8988T (cell line): ENCODE data around the gene BACH2.
"Not testable (repeated sequence)": the region's sequence is repeated elsewhere in the genome, so short reads cannot be mapped to it uniquely, and the experiment has no call there.

Source experiments
- DNase-seq: peaks from one replicate; pipeline ENCODE4 v3.0.0; 2011

BACH2 gene

GRCh38 chr6:90053614-90054013, 243.0 kb downstream of the BACH2 start:
- DNase-seq: no peak

GRCh38 chr6:90049295-90049694, 247.3 kb downstream of the BACH2 start:
- no peak for DNase-seq

GRCh38 chr6:90048206-90048967, 248.3 kb downstream of the BACH2 start:
- DNase-seq: no peak

DNA sequence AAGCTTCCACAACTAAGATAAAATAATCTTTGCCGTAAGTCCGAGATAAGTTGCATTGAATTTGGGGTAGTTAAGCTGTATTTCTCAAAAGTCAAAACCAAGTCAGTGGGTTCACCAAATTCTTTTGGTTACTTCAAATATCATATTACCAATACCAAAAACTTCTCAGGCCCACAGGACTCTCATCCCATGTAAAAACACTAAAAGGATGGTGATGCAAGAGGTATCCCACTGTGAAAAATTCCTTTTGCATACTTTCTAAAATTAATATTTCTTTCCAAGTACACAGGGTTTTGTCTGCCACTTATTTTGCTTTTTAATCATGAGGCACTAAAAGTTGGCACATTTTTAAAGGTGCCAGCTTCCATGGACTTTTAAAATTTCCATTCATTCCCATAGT, 251.1 kb downstream of the BACH2 start:
- no peak for DNase-seq

GRCh38 chr6:90044833-90045381, 251.7 kb downstream of the BACH2 start:
- DNase-seq: no peak

DNA sequence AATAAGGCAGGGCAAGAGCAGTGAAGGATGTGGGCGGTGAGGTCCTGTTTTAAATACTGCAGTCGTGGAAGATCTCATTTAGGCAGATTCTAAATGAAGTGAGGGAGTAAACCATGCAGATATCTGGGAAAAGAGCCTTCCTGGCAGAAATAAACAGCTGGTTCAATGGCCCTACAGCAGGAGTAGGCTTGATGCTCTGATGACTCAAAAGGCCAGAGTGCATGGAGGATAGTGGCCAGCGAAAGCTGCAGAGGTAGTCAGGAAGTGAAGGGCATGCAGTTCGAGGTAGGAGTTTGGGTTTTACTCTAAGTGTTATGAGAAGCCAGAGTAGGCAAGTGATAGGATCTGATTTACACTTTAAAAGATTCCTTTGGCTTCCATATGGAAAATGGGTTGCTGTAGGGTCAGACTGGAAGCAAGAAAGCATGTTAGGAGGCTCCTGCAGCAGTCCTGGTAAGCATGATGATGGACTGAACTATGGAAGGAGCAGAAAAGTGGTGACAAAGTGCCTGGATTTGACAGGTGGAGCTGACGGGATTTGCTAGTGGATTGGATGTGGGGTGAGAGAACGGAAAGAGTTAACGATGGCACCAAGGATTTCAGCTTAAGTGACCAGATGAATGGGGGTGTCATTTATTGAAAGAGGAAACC, 252.3 kb downstream of the BACH2 start:
- no peak for DNase-seq

- DNase-seq: no peak
Observed at GRCh38 chr6:90040931-90041330, 255.7 kb downstream of the BACH2 start.

GRCh38 chr6:90039911-90040310, 256.7 kb downstream of the BACH2 start:
- DNase-seq: no peak

DNA sequence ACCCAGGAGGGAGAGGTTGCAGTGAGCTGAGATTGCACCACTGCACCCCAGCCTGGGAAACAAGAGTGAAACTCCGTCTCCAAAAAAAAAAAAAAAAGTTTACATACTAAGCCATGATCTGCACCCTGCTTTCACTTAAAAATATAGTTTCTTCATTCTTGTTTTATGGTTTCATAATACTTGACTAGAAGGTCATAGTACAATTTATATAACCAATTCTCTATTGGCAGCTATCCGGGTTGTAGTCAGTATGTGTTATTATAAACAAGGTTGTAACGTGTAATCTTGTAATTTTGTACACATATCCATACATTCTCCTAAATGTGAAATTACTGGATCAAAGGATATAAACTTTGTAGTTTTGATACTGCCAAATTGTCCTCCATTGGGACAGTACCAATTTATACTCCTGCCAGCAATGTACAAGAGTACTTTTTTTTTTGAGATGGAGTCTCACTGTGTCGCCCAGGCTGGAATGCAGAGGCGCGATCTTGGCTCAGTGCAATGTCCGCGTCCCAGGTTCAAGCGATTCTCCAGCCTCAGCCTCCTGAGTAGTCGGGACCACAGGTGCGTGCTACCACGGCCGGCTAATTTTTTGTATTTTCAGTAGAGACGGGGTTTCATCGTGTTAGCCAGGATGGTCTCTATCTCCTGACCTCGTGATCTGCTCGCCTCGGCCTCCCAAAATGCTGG, 257.5 kb downstream of the BACH2 start:
- DNase-seq: no peak

GRCh38 chr6:90036963-90037362, 259.7 kb downstream of the BACH2 start:
- DNase-seq: no peak

DNA sequence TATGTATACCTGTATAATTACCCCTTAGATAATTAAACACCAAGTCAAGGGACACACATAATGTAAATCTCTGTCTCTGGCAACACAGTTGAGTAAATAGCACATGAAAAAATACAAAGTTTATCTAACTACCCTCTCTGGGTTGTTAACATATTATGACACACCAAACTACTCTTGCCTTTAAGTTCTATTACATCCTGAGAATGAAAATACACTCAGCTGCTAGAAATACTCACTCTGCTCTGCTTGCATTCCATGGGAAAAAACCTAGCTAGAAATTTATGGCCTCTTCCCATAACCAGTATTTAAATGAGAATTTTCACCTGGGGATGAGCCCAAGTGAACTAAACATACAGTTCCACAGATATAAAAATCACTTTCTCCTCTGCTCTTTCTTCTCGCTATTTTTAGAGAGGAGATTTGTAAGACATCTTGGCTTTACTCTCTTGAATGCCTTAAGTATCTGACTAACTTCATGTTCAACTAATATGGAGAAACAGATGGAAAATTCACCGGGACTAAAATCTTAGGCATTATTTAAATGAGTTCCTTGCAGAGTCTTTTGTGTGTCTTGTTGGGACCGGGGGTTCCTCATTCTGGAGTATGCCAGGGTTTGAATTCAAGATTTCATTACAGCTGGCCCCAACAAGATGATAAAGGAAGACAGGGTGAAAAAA, 261.5 kb downstream of the BACH2 start:
- no peak for DNase-seq

DNA sequence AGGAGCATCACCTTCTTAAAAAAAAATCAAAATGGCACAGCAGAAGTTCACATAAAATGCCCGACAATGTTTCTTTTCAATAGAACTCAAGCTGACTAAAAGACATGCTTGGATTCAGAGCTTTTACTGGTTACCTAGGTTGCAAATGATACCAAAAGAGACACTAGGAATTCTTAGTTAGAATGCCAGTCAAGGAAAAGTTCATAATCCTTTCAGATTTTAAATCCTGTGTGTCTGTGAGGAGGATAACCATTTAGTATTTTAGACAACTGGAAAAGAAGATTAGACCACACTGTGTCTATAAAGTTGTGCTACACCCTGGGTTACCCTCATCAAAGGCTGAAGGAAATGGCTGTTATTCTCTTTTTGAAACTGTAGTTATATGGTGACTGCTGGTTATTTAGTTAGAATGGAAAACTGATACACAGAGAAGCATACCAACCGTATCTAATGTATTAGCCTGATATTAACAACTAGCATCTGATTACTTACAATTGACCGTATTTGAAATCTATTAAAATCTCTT, 262.8 kb downstream of the BACH2 start:
- DNase-seq: no peak

DNA sequence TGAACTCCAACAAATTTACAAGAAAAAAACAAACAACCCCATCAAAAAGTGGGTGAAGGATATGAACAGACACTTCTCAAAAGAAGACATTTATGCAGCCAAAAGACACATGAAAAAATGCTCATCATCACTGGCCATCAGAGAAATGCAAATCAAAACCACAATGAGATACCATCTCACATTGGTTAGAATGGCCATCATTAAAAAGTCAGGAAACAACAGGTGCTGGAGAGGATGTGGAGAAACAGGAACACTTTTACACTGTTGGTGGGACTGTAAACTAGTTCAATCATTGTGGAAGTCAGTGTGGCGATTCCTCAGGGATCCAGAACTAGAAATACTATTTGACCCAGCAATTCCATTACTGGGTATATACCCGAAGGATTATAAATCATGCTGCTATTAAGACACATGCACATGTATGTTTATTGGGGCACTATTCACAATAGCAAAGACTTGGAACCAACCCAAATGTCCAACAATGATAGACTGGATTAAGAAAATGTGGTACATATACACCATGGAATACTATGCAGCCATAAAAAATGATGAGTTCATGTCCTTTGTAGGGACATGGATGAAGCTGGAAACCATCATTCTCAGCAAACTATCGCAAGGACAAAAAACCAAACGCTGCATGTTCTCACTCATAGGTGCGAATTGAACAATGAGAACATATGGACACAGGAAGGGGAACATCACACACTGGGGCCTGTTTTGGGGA, 264.0 kb downstream of the BACH2 start:
- DNase-seq: not testable (repeated sequence)

DNA sequence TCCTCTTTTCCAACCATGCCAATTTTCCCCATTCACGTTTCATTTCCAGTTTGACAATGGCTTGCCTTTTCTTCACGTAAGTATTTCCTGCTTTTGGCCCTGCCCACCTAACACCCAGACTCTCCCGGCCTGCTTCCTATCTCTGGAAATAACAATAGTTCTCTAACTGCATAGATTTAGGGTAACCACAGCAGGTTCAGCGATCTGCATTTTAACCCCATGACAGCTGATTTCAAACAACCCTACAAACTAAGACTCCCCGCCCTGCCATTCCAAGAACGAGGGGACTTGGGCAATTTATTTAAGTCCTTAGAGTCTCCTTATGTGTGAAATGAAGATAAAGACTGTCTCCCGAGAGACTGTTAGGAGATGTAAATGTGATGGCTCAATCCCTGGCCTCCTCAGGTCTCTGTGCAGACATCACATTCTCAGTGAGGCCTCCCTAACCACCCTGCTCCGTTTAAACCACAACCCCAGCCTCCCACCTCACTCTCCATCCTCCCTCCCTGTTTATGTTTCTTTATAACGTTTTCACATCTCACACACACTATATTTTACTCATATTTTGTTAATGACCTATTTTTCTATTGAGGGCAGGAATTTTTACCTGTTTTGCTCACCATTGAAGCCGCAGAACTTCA, 267.5 kb downstream of the BACH2 start:
- DNase-seq: no peak

DNA sequence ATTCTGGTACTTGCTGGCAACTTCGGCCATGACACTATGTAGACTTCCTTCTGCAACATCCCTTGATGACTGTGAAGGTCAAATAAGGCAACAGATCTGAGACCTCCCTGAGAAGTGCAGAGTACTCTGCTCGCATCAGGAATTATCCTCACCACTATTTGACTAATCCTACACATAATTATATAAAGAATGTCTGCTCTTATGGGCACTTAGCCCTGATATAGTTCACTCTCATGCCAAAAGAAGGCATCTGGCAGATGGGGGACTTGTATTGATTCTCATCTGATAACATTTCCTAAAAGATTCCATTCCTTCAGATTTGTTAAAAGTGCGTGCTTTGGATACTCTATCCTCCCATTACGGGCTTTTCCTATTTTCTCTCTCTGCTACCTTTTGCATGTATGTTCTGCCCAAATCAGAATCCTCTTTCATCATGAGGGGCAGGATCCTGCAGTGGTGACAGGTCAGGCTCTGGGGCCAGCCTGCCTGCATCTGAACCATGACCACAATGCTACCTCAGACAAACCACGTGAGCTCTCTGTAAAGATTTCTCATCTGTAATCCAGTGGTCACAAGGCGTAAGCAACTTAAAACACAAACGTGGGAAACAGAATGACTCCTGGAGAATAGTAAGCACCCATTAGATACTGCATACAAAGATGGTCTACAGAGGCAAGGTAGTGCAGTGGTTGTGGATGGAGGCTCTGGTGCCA, 268.4 kb downstream of the BACH2 start:
- no peak for DNase-seq

GRCh38 chr6:90026216-90026615, 270.4 kb downstream of the BACH2 start:
- no peak for DNase-seq

DNA sequence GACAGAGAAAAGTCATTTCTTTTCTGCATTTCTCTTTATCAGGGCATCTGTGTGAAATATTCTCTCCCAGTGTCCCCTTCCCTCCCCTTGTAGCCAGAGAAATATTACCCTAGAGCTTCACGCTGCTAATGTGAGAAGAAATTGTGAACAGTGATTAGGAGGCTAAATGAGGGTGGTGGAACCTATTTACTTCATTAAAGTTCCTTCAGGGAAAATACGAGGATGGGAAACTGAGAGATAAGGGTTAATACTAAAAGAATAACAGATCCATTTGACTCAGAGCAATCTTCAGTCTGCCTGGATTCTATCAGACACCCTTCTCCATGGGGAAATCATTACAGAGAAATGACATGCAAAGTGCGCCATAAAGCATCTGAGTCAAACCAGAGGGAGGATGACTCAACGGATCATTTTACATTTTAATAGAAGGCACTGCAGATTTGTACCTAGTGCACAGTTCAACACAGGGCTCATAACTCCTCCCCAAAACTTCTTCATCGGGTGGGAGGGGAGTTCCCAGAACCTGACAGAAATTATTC, 271.1 kb downstream of the BACH2 start:
- no peak for DNase-seq

GRCh38 chr6:90024633-90025032, 272.0 kb downstream of the BACH2 start:
- no peak for DNase-seq

- DNase-seq: no peak
Observed at GRCh38 chr6:90021711-90022110, 274.9 kb downstream of the BACH2 start.

- no peak for DNase-seq
Observed at GRCh38 chr6:90020746-90021145, 275.9 kb downstream of the BACH2 start.

GRCh38 chr6:90019216-90019615, 277.4 kb downstream of the BACH2 start:
- no peak for DNase-seq
